ENCODE data around the gene USP34.
"Not testable (repeated sequence)": the region's sequence is repeated elsewhere in the genome, so short reads cannot be mapped to it uniquely, and the experiment has no call there.

The USP34 gene

DNA sequence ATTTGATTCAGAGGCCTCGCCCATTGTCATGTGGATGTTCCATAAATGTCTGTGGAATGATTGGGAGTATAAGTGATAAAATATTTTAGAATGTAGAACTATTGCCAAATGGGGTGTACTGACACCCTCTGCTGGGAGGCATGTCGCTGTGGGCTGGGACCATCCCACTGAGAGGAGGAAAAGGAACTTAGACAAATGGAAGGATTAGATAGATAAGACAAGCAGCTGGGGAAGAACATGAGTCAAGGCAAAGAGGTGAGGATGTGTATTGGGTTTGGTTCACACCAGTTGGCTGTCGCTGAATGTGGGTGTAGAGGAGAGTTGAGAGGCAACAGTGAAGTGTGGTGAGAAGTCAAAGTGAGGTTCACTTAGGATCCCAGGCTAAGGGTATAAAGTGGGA is 304.9 kb downstream of the USP34 start:
- peak; percentile 15 for DNase-seq
- Histone ChIP-seq H2AK5ac (ENCODE audit: low read length, severe bottlenecking) (no peak overlapping the region), H3K79me1 (replicated peaks; ENCODE audit: low read length, poor library complexity, severe bottlenecking) (no peaks in the 10 kb centered on the region), H4K91ac (ENCODE audit: low read length) (no peak overlapping the region), H3K27ac (ENCODE audit: low read length, poor library complexity, severe bottlenecking) (no peak overlapping the region), H3K27me3 (ENCODE audit: control insufficient read depth in 1 of 2, insufficient read depth in 1 of 2, low read length in 2 of 2) (no peaks in the 10 kb centered on the region), H2BK15ac (ENCODE audit: low read depth, poor library complexity, severe bottlenecking) (no peak overlapping the region), H3K4me3 (ENCODE audit: insufficient read depth in 1 of 2, low read depth in 1 of 2, low read length in 2 of 2) (no peak overlapping the region), H3K4me1 (ENCODE audit: control insufficient read depth, insufficient read depth, low read depth, low read length) (no peaks in the 10 kb centered on the region), H3K4me2 (ENCODE audit: low read length, poor library complexity, severe bottlenecking) (no peak overlapping the region), H3K14ac (ENCODE audit: low read length in 2 of 2) (no peak overlapping the region), H3K9me3 (ENCODE audit: control insufficient read depth, low read length) (no peaks in the 10 kb centered on the region), H3K18ac (ENCODE audit: low read depth in 1 of 2, low read length in 2 of 2) (no peak overlapping the region), H4K8ac (ENCODE audit: low read length) (no peak overlapping the region), H2BK12ac (ENCODE audit: low read length in 2 of 2) (no peak overlapping the region), H3K36me3 (ENCODE audit: control insufficient read depth in 1 of 2, insufficient read depth in 2 of 2, low read depth in 1 of 2, low read length in 2 of 2) (peaks cover 3 to 53% of the 10 kb centered on the region in 2 experiments), H2BK120ac (ENCODE audit: low read depth, low read length) (no peak overlapping the region), H3K23ac (ENCODE audit: low read length in 2 of 2) (no peak overlapping the region), H3K4ac (ENCODE audit: low read depth in 1 of 2, low read length in 2 of 2) (no peak overlapping the region), H2AFZ (ENCODE audit: low read depth, low read length) (no peak overlapping the region), H3K9ac (ENCODE audit: low read length) (no peak overlapping the region), H2BK5ac (ENCODE audit: low read depth, low read length, poor library complexity, severe bottlenecking) (no peak overlapping the region)
- 50% methylated on average over 3 of the region's 3 CpGs for WGBS

DNA sequence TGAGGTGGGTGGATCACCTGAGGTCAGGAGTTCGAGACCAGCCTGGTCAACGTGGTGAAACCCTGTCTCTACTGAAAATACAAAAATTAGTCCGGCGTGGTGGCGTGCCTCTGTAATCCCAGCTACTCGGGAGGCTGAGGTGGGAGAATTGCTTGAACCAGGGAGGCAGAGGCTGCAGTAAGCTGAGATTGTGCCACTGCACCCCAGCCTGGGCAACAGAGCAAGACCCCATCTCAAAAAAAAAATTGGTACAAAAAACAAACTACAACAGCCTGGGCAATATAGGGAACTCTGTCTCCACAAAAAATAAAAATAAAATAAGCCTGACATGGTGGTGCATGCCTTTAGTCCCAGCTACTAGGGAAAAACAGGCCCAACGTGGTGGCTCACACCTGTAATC is 305.8 kb downstream of the USP34 start:
- not testable (repeated sequence) for H3K27ac ChIP-seq (ENCODE audit: low read length, poor library complexity, severe bottlenecking); H3K9ac ChIP-seq (ENCODE audit: low read length); H2BK120ac ChIP-seq (ENCODE audit: low read depth, low read length); H3K4me1 ChIP-seq (ENCODE audit: control insufficient read depth, insufficient read depth, low read depth, low read length); H3K23ac ChIP-seq (ENCODE audit: low read length in 2 of 2); H2BK15ac ChIP-seq (ENCODE audit: low read depth, poor library complexity, severe bottlenecking); H2BK12ac ChIP-seq (ENCODE audit: low read length in 2 of 2); H2AK5ac ChIP-seq (ENCODE audit: low read length, severe bottlenecking); H4K8ac ChIP-seq (ENCODE audit: low read length); H4K91ac ChIP-seq (ENCODE audit: low read length); H3K14ac ChIP-seq (ENCODE audit: low read length in 2 of 2); DNase-seq; H3K9me3 ChIP-seq (ENCODE audit: control insufficient read depth, low read length); H3K4ac ChIP-seq (ENCODE audit: low read depth in 1 of 2, low read length in 2 of 2); H3K79me1 ChIP-seq (replicated peaks; ENCODE audit: low read length, poor library complexity, severe bottlenecking); H2AFZ ChIP-seq (ENCODE audit: low read depth, low read length); H3K4me3 ChIP-seq (ENCODE audit: insufficient read depth in 1 of 2, low read depth in 1 of 2, low read length in 2 of 2); H3K4me2 ChIP-seq (ENCODE audit: low read length, poor library complexity, severe bottlenecking); H2BK5ac ChIP-seq (ENCODE audit: low read depth, low read length, poor library complexity, severe bottlenecking); H3K18ac ChIP-seq (ENCODE audit: low read depth in 1 of 2, low read length in 2 of 2); H3K27me3 ChIP-seq (ENCODE audit: control insufficient read depth in 1 of 2, insufficient read depth in 1 of 2, low read length in 2 of 2)
- 93% methylated on average over 5 of the region's 7 CpGs for WGBS
- peaks cover 3 to 58% of the 10 kb centered on the region in 2 experiments for H3K36me3 ChIP-seq (ENCODE audit: control insufficient read depth in 1 of 2, insufficient read depth in 2 of 2, low read depth in 1 of 2, low read length in 2 of 2)

DNA sequence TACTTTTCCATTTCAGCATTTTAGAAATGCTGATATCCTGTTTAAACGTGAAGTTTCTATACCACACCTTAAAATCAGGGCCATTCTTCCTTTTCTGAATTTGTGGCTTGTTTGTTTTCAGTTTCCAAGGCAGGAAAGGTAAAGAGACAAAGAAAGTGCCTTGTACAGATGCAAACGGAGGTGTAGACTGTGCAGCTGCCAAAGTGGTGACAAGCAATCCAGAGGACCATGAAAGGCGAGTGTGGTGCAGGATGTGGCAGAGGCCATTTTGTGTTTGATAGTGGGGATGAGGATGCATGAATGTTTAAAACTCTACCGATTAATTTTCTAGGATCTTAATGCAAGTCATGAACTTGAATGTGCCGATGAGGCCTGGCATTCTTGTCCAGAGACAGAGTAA is 308.2 kb downstream of the USP34 start:
- H3K4ac ChIP-seq (ENCODE audit: low read depth in 1 of 2, low read length in 2 of 2) = no peak overlapping the region
- H3K4me1 ChIP-seq (ENCODE audit: control insufficient read depth, insufficient read depth, low read depth, low read length) = no peaks in the 10 kb centered on the region
- H3K14ac ChIP-seq (ENCODE audit: low read length in 2 of 2) = no peak overlapping the region
- H3K18ac ChIP-seq (ENCODE audit: low read depth in 1 of 2, low read length in 2 of 2) = no peak overlapping the region
- H2BK120ac ChIP-seq (ENCODE audit: low read depth, low read length) = no peak overlapping the region
- H3K27ac ChIP-seq (ENCODE audit: low read length, poor library complexity, severe bottlenecking) = no peak overlapping the region
- H2BK15ac ChIP-seq (ENCODE audit: low read depth, poor library complexity, severe bottlenecking) = no peak overlapping the region
- no peak overlapping the region for H4K8ac ChIP-seq (ENCODE audit: low read length)
- no peak overlapping the region for H2AFZ ChIP-seq (ENCODE audit: low read depth, low read length)
- DNase-seq = no peak
- no peaks in the 10 kb centered on the region for H3K27me3 ChIP-seq (ENCODE audit: control insufficient read depth in 1 of 2, insufficient read depth in 1 of 2, low read length in 2 of 2)
- no peak overlapping the region for H2BK12ac ChIP-seq (ENCODE audit: low read length in 2 of 2)
- H3K4me2 ChIP-seq (ENCODE audit: low read length, poor library complexity, severe bottlenecking) = no peak overlapping the region
- no peaks in the 10 kb centered on the region for H3K9me3 ChIP-seq (ENCODE audit: control insufficient read depth, low read length)
- no peak overlapping the region for H4K91ac ChIP-seq (ENCODE audit: low read length)
- peaks cover 5 to 74% of the 10 kb centered on the region in 2 experiments for H3K36me3 ChIP-seq (ENCODE audit: control insufficient read depth in 1 of 2, insufficient read depth in 2 of 2, low read depth in 1 of 2, low read length in 2 of 2)
- H3K23ac ChIP-seq (ENCODE audit: low read length in 2 of 2) = no peak overlapping the region
- H2BK5ac ChIP-seq (ENCODE audit: low read depth, low read length, poor library complexity, severe bottlenecking) = no peak overlapping the region
- no peaks in the 10 kb centered on the region for H3K79me1 ChIP-seq (replicated peaks; ENCODE audit: low read length, poor library complexity, severe bottlenecking)
- WGBS = 97% methylated on average over 4 of the region's 5 CpGs
- no peak overlapping the region for H2AK5ac ChIP-seq (ENCODE audit: low read length, severe bottlenecking)
- no peak overlapping the region for H3K4me3 ChIP-seq (ENCODE audit: insufficient read depth in 1 of 2, low read depth in 1 of 2, low read length in 2 of 2)
- H3K9ac ChIP-seq (ENCODE audit: low read length) = no peak overlapping the region

DNA sequence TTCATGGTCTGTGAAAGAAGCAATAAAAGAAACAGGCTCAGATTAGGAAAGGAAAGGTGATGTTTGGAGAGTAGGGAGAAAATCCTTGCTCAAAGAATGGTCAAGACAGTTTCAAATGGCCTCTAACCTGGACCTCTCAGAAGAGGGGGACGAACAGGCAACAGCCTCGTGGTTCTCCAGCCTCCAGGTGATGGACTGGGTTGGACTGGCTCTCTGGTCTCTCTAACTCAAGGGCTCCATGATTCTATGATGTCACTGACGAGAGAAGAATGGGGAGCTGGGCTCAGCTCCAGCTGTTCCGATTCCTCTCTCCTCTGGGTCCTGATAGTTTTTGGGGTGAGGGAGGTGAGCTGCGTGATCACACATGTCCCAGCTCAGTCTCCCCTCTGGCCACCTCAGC is 309.0 kb downstream of the USP34 start, which contains the start of gene C2orf74:
Gene C2orf74, plus strand, starts transcription at position 301 of the 400 bp plus-strand sequence. CDS start 327 bp downstream, outside the sequence.
- no peak within 1 kb of the TSS for H3K4ac ChIP-seq (ENCODE audit: low read depth in 1 of 2, low read length in 2 of 2)
- H3K14ac ChIP-seq (ENCODE audit: low read length in 2 of 2) = no peak within 1 kb of the TSS
- WGBS = 94% methylated on average over 5 of the region's 5 CpGs
- H4K8ac ChIP-seq (ENCODE audit: low read length) = no peak within 1 kb of the TSS
- H3K4me1 ChIP-seq (ENCODE audit: control insufficient read depth, insufficient read depth, low read depth, low read length) = no peaks in the 10 kb centered on the region
- no peaks in the 10 kb centered on the region for H3K79me1 ChIP-seq (replicated peaks; ENCODE audit: low read length, poor library complexity, severe bottlenecking)
- H3K27me3 ChIP-seq (ENCODE audit: control insufficient read depth in 1 of 2, insufficient read depth in 1 of 2, low read length in 2 of 2) = no peaks in the 10 kb centered on the region
- no peak within 1 kb of the TSS for H4K91ac ChIP-seq (ENCODE audit: low read length)
- H2BK120ac ChIP-seq (ENCODE audit: low read depth, low read length) = no peak within 1 kb of the TSS
- H3K36me3 ChIP-seq (ENCODE audit: control insufficient read depth in 1 of 2, insufficient read depth in 2 of 2, low read depth in 1 of 2, low read length in 2 of 2) = peaks cover 7 to 80% of the 10 kb centered on the region in 2 experiments
- no peak within 1 kb of the TSS for H2BK12ac ChIP-seq (ENCODE audit: low read length in 2 of 2)
- no peak within 1 kb of the TSS for H2AK5ac ChIP-seq (ENCODE audit: low read length, severe bottlenecking)
- H3K4me3 ChIP-seq (ENCODE audit: insufficient read depth in 1 of 2, low read depth in 1 of 2, low read length in 2 of 2) = no peak within 1 kb of the TSS
- no peak within 1 kb of the TSS for H3K9ac ChIP-seq (ENCODE audit: low read length)
- no peak within 1 kb of the TSS for H3K27ac ChIP-seq (ENCODE audit: low read length, poor library complexity, severe bottlenecking)
- H3K9me3 ChIP-seq (ENCODE audit: control insufficient read depth, low read length) = no peaks in the 10 kb centered on the region
- no peak within 1 kb of the TSS for H2AFZ ChIP-seq (ENCODE audit: low read depth, low read length)
- no peak within 1 kb of the TSS for H2BK15ac ChIP-seq (ENCODE audit: low read depth, poor library complexity, severe bottlenecking)
- no peak within 1 kb of the TSS for H3K18ac ChIP-seq (ENCODE audit: low read depth in 1 of 2, low read length in 2 of 2)
- no peak within 1 kb of the TSS for H3K23ac ChIP-seq (ENCODE audit: low read length in 2 of 2)
- H2BK5ac ChIP-seq (ENCODE audit: low read depth, low read length, poor library complexity, severe bottlenecking) = no peak within 1 kb of the TSS
- no peak within 1 kb of the TSS for H3K4me2 ChIP-seq (ENCODE audit: low read length, poor library complexity, severe bottlenecking)
- DNase-seq = no peak

Measured in mesenchymal stem cell (in vitro differentiated cells and primary cell).